Measurements from ENCODE around the gene TREML4. TPM values are rescaled to one million over a fixed set of nuclear protein-coding genes. Genes with fewer than 3 reads are reported as not detected.

The TREML4 gene
- total RNA-seq, 1 donor: not detected

DNA sequence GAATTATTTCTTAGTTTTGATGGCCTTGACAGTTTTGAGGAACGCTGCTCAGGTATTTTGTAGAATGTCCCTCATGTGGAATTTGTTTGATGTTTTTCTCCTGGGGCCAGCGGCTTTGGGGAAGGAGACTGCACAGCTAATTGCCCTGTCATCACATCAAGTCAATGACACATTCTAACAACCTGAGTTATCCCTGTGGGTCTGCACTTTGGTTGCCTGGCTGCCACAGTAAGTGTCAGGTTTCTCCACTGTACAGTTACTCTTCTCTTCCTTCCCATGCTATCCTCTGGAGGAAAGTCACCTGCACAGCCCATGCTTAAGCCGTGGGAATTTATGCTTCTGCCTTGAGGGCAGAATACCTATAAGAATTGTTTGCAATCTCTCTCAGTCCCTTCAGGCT, 1.4 kb upstream of the TREML4 start:
- H3K9me3 ChIP-seq (ENCODE audit: low read depth, low read length): no peaks in the 10 kb centered on the region
- no peak overlapping the region for H2AFZ ChIP-seq (ENCODE audit: low read length)
- no peaks in the 10 kb centered on the region for H3K4me1 ChIP-seq (ENCODE audit: insufficient read depth, low read length)
- peaks cover 13% of the 10 kb centered on the region for H3K27me3 ChIP-seq (ENCODE audit: insufficient read depth, low read length)
- no peak overlapping the region for H3K4me2 ChIP-seq (ENCODE audit: insufficient read depth, low read length)
- no peaks in the 10 kb centered on the region for H4K20me1 ChIP-seq (ENCODE audit: insufficient read depth, low read length)
- no peaks in the 10 kb centered on the region for H3K36me3 ChIP-seq (ENCODE audit: insufficient read depth, low read length)
- no peak overlapping the region for H3K4me3 ChIP-seq (ENCODE audit: insufficient read depth, low read length)
- no peak overlapping the region for H3K27ac ChIP-seq (ENCODE audit: low read depth, low read length)
- TF ChIP-seq, protein P1, sequence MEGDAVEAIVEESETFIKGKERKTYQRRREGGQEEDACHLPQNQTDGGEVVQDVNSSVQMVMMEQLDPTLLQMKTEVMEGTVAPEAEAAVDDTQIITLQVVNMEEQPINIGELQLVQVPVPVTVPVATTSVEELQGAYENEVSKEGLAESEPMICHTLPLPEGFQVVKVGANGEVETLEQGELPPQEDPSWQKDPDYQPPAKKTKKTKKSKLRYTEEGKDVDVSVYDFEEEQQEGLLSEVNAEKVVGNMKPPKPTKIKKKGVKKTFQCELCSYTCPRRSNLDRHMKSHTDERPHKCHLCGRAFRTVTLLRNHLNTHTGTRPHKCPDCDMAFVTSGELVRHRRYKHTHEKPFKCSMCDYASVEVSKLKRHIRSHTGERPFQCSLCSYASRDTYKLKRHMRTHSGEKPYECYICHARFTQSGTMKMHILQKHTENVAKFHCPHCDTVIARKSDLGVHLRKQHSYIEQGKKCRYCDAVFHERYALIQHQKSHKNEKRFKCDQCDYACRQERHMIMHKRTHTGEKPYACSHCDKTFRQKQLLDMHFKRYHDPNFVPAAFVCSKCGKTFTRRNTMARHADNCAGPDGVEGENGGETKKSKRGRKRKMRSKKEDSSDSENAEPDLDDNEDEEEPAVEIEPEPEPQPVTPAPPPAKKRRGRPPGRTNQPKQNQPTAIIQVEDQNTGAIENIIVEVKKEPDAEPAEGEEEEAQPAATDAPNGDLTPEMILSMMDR (IDR thresholded peaks at IDR 0.05; ENCODE audit: extremely low read depth, low read depth, low read length): no peak
- no peaks in the 10 kb centered on the region for H3K79me2 ChIP-seq (ENCODE audit: insufficient read depth, low read length)
- no peak for DNase-seq (ENCODE audit: insufficient read length, low spot score, missing footprints)

DNA sequence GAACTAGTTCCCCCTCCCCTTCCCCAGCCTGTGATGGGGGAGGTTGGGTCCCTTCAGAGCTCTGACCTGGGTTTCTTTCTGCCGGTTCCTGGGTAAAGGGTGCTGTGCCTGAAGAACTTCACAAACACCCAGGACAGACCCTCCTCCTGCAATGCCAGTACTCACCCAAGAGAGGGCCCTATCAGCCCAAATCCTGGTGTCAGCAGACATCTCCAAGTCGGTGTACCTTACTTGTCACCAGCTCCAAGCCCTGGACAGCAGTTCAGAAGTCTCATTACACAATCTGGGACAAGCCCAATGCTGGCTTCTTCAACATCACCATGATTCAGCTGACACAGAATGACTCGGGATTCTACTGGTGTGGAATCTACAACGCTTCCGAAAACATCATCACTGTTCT, 467 bp downstream of the TREML4 start:
- H3K9me3 ChIP-seq (ENCODE audit: low read depth, low read length): no peaks in the 10 kb centered on the region
- H3K4me2 ChIP-seq (ENCODE audit: insufficient read depth, low read length): no peak overlapping the region
- TF ChIP-seq, protein P1 (IDR thresholded peaks at IDR 0.05; ENCODE audit: extremely low read depth, low read depth, low read length): no peak
- peaks cover 13% of the 10 kb centered on the region for H3K27me3 ChIP-seq (ENCODE audit: insufficient read depth, low read length)
- no peaks in the 10 kb centered on the region for H3K79me2 ChIP-seq (ENCODE audit: insufficient read depth, low read length)
- H3K36me3 ChIP-seq (ENCODE audit: insufficient read depth, low read length): no peaks in the 10 kb centered on the region
- no peak for DNase-seq (ENCODE audit: insufficient read length, low spot score, missing footprints)
- no peaks in the 10 kb centered on the region for H4K20me1 ChIP-seq (ENCODE audit: insufficient read depth, low read length)
- H3K27ac ChIP-seq (ENCODE audit: low read depth, low read length): no peak overlapping the region
- no peak overlapping the region for H3K4me3 ChIP-seq (ENCODE audit: insufficient read depth, low read length)
- H2AFZ ChIP-seq (ENCODE audit: low read length): no peak overlapping the region
- H3K4me1 ChIP-seq (ENCODE audit: insufficient read depth, low read length): no peaks in the 10 kb centered on the region

DNA sequence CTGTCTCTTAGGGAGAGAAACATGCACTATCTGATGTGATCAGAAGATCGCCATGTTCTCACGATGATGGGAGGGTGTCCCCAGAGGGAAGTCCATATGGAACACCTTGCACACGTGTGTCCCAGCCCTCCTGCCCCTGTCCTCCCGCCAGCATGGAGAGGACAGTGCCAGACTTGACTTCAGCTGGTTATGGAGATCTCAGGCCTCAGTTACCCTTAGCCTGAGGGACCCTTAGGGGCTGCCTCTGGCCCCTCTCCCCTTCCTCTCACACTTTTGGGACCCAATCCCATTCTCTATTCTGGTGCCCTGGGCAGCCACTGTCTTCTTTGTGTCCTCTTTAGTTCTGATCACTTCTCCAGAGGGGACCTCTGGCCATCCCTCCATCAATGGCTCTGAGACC, 1.6 kb downstream of the TREML4 start:
- no peak overlapping the region for H3K4me3 ChIP-seq (ENCODE audit: insufficient read depth, low read length)
- no peaks in the 10 kb centered on the region for H3K4me1 ChIP-seq (ENCODE audit: insufficient read depth, low read length)
- no peak overlapping the region for H3K4me2 ChIP-seq (ENCODE audit: insufficient read depth, low read length)
- H3K9me3 ChIP-seq (ENCODE audit: low read depth, low read length): no peaks in the 10 kb centered on the region
- no peaks in the 10 kb centered on the region for H4K20me1 ChIP-seq (ENCODE audit: insufficient read depth, low read length)
- no peak for DNase-seq (ENCODE audit: insufficient read length, low spot score, missing footprints)
- TF ChIP-seq, protein P1 (IDR thresholded peaks at IDR 0.05; ENCODE audit: extremely low read depth, low read depth, low read length): no peak
- H3K27ac ChIP-seq (ENCODE audit: low read depth, low read length): no peak overlapping the region
- H3K27me3 ChIP-seq (ENCODE audit: insufficient read depth, low read length): peaks cover 13% of the 10 kb centered on the region
- no peaks in the 10 kb centered on the region for H3K79me2 ChIP-seq (ENCODE audit: insufficient read depth, low read length)
- no peaks in the 10 kb centered on the region for H3K36me3 ChIP-seq (ENCODE audit: insufficient read depth, low read length)
- H2AFZ ChIP-seq (ENCODE audit: low read length): no peak overlapping the region

DNA sequence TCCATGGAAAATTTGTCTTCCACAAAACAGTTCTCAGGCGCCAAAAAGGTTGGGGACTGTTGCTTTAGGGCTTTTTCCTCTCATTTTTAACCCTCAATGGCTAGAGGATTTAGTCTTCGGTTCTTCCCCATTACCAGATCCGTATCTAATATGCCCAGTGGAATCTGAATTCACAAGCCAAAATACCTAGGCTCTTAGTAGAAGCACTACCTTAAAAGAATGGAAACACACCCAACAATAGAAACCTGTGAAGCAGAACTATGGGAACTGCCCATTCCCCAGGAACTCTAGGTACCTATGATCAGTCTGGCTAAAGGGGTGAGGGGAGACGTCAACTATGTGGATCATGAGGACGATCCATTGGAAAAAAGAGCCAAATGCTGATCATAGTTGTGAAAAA, 3.1 kb downstream of the TREML4 start:
- Histone ChIP-seq H2AFZ (ENCODE audit: low read length) (no peak overlapping the region), H3K4me1 (ENCODE audit: insufficient read depth, low read length) (no peaks in the 10 kb centered on the region), H4K20me1 (ENCODE audit: insufficient read depth, low read length) (no peaks in the 10 kb centered on the region), H3K36me3 (ENCODE audit: insufficient read depth, low read length) (no peaks in the 10 kb centered on the region), H3K27ac (ENCODE audit: low read depth, low read length) (no peak overlapping the region), H3K9me3 (ENCODE audit: low read depth, low read length) (no peaks in the 10 kb centered on the region), H3K27me3 (ENCODE audit: insufficient read depth, low read length) (peaks cover 9% of the 10 kb centered on the region), H3K4me2 (ENCODE audit: insufficient read depth, low read length) (no peak overlapping the region), H3K79me2 (ENCODE audit: insufficient read depth, low read length) (no peaks in the 10 kb centered on the region), H3K4me3 (ENCODE audit: insufficient read depth, low read length) (no peak overlapping the region)
- no peak for DNase-seq (ENCODE audit: insufficient read length, low spot score, missing footprints)
- TF ChIP-seq, protein P1 (IDR thresholded peaks at IDR 0.05; ENCODE audit: extremely low read depth, low read depth, low read length): no peak
